Measurements from ENCODE around the gene ARHGEF7.

ARHGEF7 gene

DNA sequence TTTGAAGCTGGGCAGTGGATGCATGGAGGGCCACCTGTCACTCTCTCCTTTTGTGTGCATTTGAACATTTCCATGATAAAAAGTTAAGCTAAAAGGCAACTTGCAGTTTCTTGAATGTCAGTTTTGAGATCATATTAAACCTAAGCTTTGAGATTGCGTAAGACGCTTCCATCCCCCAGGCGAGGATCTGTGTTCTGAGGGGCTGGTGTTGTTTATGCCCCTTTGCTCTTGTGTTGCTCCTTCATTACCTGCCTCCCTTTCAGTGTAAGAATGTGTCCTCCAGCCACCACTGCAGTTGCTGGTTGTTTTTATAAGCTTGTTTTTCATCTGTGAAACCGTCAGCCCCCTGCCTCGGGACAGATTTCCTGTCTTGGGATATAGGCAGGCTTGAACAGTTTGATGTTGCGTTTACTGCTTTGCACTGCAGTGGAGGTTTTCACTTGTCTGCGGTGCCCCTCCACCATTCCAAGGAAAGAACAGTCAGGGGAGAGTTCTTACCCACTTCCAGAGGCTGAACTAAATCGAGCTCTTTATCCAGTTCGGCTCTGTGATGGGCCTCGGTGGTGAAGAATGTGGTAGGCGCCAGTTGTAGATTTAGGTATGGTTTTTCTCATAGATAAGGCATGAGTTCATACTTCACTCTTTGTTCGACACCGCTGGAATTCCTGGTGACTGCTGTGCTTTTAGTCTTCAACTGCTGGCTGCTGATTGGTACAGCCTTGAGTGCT is 96.8 kb downstream of the ARHGEF7 start:
- no peak for DNase-seq (ENCODE audit: extremely low read depth, low read depth)
- TF ChIP-seq, protein P1, sequence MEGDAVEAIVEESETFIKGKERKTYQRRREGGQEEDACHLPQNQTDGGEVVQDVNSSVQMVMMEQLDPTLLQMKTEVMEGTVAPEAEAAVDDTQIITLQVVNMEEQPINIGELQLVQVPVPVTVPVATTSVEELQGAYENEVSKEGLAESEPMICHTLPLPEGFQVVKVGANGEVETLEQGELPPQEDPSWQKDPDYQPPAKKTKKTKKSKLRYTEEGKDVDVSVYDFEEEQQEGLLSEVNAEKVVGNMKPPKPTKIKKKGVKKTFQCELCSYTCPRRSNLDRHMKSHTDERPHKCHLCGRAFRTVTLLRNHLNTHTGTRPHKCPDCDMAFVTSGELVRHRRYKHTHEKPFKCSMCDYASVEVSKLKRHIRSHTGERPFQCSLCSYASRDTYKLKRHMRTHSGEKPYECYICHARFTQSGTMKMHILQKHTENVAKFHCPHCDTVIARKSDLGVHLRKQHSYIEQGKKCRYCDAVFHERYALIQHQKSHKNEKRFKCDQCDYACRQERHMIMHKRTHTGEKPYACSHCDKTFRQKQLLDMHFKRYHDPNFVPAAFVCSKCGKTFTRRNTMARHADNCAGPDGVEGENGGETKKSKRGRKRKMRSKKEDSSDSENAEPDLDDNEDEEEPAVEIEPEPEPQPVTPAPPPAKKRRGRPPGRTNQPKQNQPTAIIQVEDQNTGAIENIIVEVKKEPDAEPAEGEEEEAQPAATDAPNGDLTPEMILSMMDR (IDR thresholded peaks at IDR 0.05; ENCODE audit: low read depth, low read length, missing control alignments) = no peak
- H3K4me3 ChIP-seq (replicated peaks; ENCODE audit: low read depth, low read length) = no peak overlapping the region

DNA sequence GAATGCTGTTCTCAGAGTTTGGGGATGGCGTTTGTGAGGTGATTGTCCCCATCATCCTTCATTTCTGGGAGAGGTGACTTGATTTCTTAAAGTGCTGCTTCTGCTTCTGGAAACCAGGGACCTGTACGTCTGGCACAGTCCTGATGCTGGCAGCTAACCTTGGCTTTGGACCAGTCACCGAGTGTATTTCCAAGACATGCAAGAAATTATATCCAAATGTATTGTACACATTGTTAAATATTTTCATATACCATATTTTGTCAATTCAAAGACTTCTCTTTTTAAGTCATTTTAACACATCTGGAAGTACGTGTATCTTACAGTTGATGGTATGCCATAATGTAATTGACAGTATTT is 97.4 kb downstream of the ARHGEF7 start:
- TF ChIP-seq, protein P1 (IDR thresholded peaks at IDR 0.05; ENCODE audit: low read depth, low read length, missing control alignments) = no peak
- no peak for DNase-seq (ENCODE audit: extremely low read depth, low read depth)
- H3K4me3 ChIP-seq (replicated peaks; ENCODE audit: low read depth, low read length) = no peak overlapping the region

DNA sequence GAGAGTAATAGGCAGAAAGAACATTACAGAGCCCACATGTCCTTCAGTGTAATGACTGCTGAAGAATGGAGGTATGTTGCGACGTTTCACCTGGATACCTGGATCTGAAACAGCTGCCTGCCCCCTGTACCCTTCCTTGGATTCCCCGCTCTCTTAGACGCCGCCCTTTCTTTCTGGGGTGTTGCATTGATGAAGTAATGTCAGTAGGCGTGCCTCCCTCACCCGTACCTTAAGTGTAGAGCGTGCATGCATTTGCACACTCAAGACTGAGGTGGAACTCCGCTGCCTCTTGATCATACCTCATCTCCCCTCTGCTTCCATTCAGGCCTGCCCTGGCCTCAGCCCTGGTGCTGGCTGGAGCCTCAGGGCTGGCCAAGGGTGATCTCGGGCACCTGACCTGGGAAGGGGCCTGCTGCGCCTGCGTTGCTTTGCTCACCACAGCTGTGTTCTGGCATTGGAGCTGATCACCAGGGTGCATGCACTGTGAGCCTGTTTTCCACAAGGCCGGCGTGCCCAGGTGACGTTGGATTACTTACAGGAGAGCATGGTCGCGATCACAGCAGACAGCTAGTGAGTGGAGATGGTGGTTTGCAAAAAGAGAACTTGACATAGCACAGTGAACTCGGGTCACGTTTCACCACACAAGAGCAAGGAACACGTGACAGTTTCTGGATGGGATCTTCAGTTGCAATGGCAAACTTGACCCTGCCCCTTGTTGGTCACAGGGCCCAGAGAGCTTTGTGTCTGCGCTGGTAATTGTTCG is 99.0 kb downstream of the ARHGEF7 start:
- TF ChIP-seq, protein P1 (IDR thresholded peaks at IDR 0.05; ENCODE audit: low read depth, low read length, missing control alignments) = no peak
- H3K4me3 ChIP-seq (replicated peaks; ENCODE audit: low read depth, low read length) = no peak overlapping the region
- no peak for DNase-seq (ENCODE audit: extremely low read depth, low read depth)

DNA sequence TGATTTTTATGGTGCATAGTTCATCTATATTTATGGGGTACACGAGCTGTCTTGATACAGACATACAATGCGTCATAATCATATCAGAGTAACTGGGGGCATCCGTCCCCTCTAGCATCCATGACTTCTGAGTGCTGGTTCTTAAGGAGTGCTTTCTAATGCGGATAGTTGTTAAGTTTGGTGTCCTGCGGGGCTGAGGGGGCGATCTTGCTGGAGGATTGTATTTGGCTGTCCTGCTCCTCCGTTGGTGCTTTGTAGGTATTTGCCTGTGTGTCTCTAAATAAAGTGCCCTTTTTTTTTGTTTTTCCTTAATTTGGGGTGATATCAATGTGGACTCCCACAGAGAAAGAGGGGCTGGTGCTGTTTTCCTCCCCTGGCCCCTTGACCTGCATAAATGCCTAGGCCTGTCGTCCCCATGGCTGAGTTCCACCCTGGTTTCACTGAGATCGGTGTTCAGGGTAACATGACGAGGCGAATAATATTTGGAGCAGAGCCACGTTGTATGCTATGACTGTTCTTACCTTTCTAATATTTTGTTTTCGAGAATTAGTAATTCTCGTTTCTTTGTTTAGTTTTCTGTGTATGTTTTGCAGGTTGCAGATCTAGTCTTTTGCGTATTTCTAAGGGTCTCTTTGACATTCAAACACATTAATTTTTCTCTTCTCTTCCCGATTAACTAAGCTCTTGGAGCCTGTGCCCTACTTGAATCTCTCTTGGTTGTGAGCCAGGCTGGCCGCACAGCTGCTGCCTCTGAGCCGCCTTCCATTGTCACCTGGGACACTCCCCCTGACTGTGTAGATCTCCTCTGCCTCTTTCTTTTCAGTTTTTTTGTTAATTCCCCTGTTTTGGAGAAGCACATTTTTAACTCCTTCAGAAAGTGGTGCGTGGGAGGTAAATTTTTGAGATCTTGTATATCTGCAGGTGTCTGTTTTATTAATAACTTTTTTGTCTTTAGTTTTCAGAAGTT is 100.3 kb downstream of the ARHGEF7 start:
- no peak overlapping the region for H3K4me3 ChIP-seq (replicated peaks; ENCODE audit: low read depth, low read length)
- no peak for DNase-seq (ENCODE audit: extremely low read depth, low read depth)
- TF ChIP-seq, protein P1 (IDR thresholded peaks at IDR 0.05; ENCODE audit: low read depth, low read length, missing control alignments) = no peak

DNA sequence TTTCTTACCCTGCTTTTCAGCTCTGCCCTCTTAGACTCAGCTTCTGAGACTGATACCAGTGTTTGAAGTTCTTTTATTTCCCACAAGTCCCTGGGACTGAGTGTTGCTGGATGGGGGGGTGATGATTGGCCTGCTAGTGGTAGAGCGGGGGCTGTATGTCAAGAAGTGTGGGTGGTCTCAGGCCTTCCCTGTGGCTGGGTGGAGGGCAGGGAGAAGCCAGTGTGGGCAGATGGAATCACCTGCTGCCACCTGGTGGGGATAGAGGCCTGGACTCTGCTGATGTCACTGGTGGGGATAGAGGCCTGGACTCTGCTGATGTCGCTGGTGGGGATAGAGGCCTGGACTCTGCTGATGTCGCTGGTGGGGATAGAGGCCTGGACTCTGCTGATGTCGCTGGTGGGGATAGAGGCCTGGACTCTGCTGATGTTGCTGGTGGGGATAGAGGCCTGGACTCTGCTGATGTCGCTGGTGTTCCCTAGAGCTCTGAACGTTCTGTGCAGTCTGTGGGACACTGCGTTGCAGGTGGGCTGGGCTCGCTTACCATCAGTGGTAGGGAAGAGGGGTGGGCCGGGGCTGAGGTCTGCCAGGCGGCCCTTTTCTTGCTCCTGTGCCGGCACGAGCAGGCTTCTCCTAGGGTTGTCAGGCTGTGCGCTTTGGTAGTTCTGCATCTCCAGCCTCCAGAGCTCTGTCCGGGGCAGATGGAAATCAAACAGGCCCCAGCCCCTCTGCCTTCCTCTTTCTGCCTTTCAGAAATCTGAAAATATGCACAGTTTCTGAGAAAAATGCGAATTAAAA is 101.3 kb downstream of the ARHGEF7 start:
- DNase-seq (ENCODE audit: extremely low read depth, low read depth) = no peak
- TF ChIP-seq, protein P1 (IDR thresholded peaks at IDR 0.05; ENCODE audit: low read depth, low read length, missing control alignments) = peak; percentile 49
- H3K4me3 ChIP-seq (replicated peaks; ENCODE audit: low read depth, low read length) = no peak overlapping the region

DNA sequence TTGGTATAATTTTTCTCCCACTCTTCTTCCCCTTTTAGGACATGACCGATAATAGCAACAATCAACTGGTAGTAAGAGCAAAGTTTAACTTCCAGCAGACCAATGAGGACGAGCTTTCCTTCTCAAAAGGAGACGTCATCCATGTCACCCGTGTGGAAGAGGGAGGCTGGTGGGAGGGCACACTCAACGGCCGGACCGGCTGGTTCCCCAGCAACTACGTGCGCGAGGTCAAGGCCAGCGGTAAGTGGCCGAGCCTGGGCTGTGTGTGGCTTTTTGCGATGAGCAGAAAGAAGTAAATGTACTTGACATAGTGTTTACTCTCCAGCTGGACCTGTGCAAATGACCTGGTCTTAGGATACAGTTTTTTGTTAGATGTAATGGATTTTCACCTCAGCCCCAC is 102.5 kb downstream of the ARHGEF7 start:
- no peak for DNase-seq (ENCODE audit: extremely low read depth, low read depth)
- TF ChIP-seq, protein P1 (IDR thresholded peaks at IDR 0.05; ENCODE audit: low read depth, low read length, missing control alignments) = no peak
- H3K4me3 ChIP-seq (replicated peaks; ENCODE audit: low read depth, low read length) = no peak overlapping the region

Measured in HFF-Myc (cell line).